Fibroblast of lung (primary cell): ENCODE data around the gene LRSAM1. TPM values are rescaled to one million over a fixed set of nuclear protein-coding genes. Genes with fewer than 3 reads are reported as not detected.

Experiments used
- DNase-seq, 2 donors: peaks; one replicate each; pipeline versions ENCODE4 v3.0.0 to v3.0.0-alpha.2; 2010; ENCODE audit warnings: low read depth in 2 of 2
- H2AFZ ChIP-seq: 2 replicates; pipeline ENCODE4 v1.5.1; 2012; ENCODE audit warnings: low read length, control low read depth, inconsistent platforms
- H3K27ac ChIP-seq: 2 replicates; pipeline ENCODE4 v1.5.1; 2011; ENCODE audit warnings: low read length, control low read depth; ENCODE audit not compliant: insufficient read depth
- H3K27me3 ChIP-seq: 2 replicates; pipeline ENCODE4 v1.5.1; 2011; ENCODE audit warnings: mild to moderate bottlenecking, low read length; ENCODE audit not compliant: control insufficient read depth, insufficient read depth
- H3K36me3 ChIP-seq: 2 replicates; pipeline ENCODE4 v1.5.1; 2011; ENCODE audit warnings: low read length; ENCODE audit not compliant: control insufficient read depth, insufficient read depth
- H3K4me1 ChIP-seq: 2 replicates; pipeline ENCODE4 v1.5.1; 2011; ENCODE audit warnings: low read length; ENCODE audit not compliant: control insufficient read depth, insufficient read depth; ENCODE audit errors: extremely low read depth
- H3K4me2 ChIP-seq: 2 replicates; pipeline ENCODE4 v1.5.1; 2011; ENCODE audit warnings: low read length, control low read depth; ENCODE audit not compliant: insufficient read depth; ENCODE audit errors: extremely low read depth
- H3K4me3 ChIP-seq, 4 experiments: fragments of 200-600 bp in 1 of 4; sonication (generic) in 1 of 4; replicated peaks in 1 of 4; 2 replicates each; pipeline ENCODE4 v1.5.1; 2011 to 2016; ENCODE audit warnings: low read length in 4 of 4, low read depth in 3 of 4, mild to moderate bottlenecking in 3 of 4, control low read depth in 2 of 4, inconsistent platforms in 1 of 4, mixed read lengths in 1 of 4; ENCODE audit not compliant: insufficient read depth in 1 of 4; ENCODE audit errors: control extremely low read depth in 1 of 4
- H3K79me2 ChIP-seq: 2 replicates; pipeline ENCODE4 v1.5.1; 2012; ENCODE audit warnings: mild to moderate bottlenecking, low read length, inconsistent platforms; ENCODE audit not compliant: control insufficient read depth, insufficient read depth
- H3K9ac ChIP-seq: 2 replicates; pipeline ENCODE4 v1.5.1; 2011; ENCODE audit warnings: mild to moderate bottlenecking, low read length, control low read depth; ENCODE audit not compliant: insufficient read depth
- H3K9me3 ChIP-seq: 2 replicates; pipeline ENCODE4 v1.5.1; 2012; ENCODE audit warnings: low read depth, low read length; ENCODE audit not compliant: control insufficient read depth, insufficient read depth
- H4K20me1 ChIP-seq: 2 replicates; pipeline ENCODE4 v1.5.1; 2011; ENCODE audit warnings: low read length; ENCODE audit not compliant: control insufficient read depth, insufficient read depth; ENCODE audit errors: extremely low read depth
- EZH2 ChIP-seq: IDR thresholded peaks from 2 replicates; pipeline ENCODE4 v1.5.1; 2012; ENCODE audit warnings: low read length, control low read depth, mild to moderate bottlenecking; ENCODE audit errors: missing control alignments
- polyA plus RNA-seq, 2 donors: library from polyadenylated mRNA; depleted of rRNA in 1 of 2; stranded (reverse) in 1 of 2; unstranded in 1 of 2; fragments of >200 nt; gene quantifications; 2 replicates each; pipeline ENCODE4 v1.2.1, GENCODE V29; 2011 to 2012; ENCODE audit warnings: missing spikeins in 1 of 2
- total RNA-seq: library from RNA; depleted of rRNA; stranded (reverse); fragments of >200 nt; gene quantifications from 2 replicates; pipeline ENCODE4 v1.2.1, GENCODE V29; 2014
- TF ChIP-seq, protein P1 (sequence below), 2 donors: IDR thresholded peaks in 1 of 2; conservative IDR thresholded peaks in 1 of 2; 1 replicate in 1 of 2; 2 replicates in 1 of 2; pipeline ENCODE4 v1.5.1; 2011 to 2012; ENCODE audit warnings: low read length in 2 of 2, control low read depth in 1 of 2, inconsistent platforms in 1 of 2, low read depth in 1 of 2, mild to moderate bottlenecking in 1 of 2

The LRSAM1 gene
- total and polyA plus RNA-seq, 2 donors (not counting 1 experiment from before 2014, with no cell fraction given): 6.8 to 18.0 TPM

DNA sequence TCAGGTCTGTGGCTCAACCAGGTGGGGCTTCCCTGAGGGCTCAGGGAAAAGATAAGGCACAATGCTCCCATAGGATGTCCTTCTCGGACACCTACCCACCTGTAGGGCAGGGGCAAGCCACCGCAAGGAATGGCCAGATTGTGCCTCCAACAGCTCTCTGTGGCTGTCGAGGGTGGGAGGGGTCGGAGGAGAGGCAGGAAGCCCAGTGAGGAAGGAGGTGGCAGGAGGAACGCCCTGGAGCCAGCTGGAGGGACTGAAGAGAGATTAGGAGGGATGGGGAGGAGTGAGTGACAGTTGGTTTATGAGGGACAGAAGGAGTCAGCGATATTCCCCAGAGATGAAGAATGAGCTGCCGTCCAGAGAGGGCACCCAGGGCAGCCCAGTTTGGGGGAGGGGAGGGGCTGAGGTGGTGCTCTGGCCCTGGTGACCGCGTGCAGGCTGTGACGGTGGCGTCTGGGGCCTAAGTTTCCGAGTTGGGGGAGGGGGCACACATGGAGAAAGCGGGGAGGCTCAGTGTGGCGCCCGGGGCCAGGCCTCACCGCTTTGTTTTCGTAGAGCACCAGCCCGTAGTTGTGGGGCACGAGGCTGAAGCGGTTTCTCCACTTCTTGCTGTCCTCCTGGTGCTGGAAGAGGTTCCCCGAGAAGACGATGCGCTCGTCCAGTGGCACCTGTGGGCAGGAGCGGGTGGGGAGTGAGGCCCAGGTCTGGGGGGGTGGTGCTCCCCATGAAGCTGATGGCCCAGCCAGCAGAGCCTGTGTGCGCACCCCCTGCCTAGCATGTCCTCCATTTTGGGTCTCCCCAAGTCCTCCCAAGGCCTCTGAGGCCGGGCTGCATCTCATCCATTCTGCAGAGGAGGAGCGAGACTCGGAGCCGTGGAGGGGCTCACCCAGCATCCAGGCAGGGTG is 75.6 kb downstream of the LRSAM1 start:
- H3K9me3 ChIP-seq: no peaks in the 10 kb centered on the region
- no peak overlapping the region for H3K4me2 ChIP-seq
- no peak for DNase-seq
- no peaks in the 10 kb centered on the region for H4K20me1 ChIP-seq
- no peak overlapping the region for H3K4me3 ChIP-seq
- no peak overlapping the region for H2AFZ ChIP-seq
- peaks cover 84% of the 10 kb centered on the region for H3K79me2 ChIP-seq
- H3K9ac ChIP-seq: no peak overlapping the region
- peaks cover 59% of the 10 kb centered on the region for H3K36me3 ChIP-seq
- no peak for TF ChIP-seq EZH2
- TF ChIP-seq, protein P1, sequence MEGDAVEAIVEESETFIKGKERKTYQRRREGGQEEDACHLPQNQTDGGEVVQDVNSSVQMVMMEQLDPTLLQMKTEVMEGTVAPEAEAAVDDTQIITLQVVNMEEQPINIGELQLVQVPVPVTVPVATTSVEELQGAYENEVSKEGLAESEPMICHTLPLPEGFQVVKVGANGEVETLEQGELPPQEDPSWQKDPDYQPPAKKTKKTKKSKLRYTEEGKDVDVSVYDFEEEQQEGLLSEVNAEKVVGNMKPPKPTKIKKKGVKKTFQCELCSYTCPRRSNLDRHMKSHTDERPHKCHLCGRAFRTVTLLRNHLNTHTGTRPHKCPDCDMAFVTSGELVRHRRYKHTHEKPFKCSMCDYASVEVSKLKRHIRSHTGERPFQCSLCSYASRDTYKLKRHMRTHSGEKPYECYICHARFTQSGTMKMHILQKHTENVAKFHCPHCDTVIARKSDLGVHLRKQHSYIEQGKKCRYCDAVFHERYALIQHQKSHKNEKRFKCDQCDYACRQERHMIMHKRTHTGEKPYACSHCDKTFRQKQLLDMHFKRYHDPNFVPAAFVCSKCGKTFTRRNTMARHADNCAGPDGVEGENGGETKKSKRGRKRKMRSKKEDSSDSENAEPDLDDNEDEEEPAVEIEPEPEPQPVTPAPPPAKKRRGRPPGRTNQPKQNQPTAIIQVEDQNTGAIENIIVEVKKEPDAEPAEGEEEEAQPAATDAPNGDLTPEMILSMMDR (conservative IDR thresholded peaks at IDR 0.05 in 1 of 2, IDR thresholded peaks at IDR 0.05 in 1 of 2; ENCODE audit: low read depth in 1 of 2, low read length in 2 of 2): no peak
- no peak overlapping the region for H3K27ac ChIP-seq
- H3K4me1 ChIP-seq: peaks cover 18% of the 10 kb centered on the region
- H3K27me3 ChIP-seq: no peaks in the 10 kb centered on the region

DNA sequence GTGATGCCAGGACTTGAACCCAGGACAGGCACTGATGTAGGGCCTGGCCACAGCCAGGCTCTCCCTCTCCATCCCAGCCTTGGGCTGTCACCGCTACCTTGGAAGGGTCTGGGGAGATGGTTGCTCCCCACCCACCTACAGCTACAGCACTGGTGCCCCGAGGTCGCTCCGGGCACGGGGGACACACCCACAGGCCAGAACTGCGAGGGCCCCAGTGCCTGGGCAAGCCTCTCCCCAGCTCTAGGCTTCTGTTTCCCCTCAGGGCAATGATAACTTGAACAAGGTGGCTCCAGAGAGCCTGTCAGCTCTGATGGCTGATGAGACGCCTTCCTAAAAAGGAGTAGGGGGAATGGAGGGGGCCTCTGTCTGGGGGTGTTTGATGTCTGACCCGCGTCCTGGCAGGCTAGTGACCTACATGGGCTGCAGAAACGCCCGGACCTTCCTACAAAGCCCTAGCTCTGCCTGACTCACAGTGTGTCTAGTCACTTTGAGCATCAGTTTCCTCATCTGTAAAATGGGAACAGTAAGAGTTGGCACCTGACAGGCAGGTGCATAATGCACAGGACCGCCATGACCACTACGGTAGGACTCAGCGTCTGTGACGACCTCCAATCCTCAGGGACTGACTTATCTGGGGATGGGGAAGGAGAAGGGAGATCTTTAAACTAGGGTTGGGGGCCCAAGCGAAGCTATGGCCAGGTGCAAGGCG is 76.4 kb downstream of the LRSAM1 start:
- H2AFZ ChIP-seq: no peak overlapping the region
- peaks cover 56% of the 10 kb centered on the region for H3K36me3 ChIP-seq
- H3K79me2 ChIP-seq: peaks cover 87% of the 10 kb centered on the region
- no peaks in the 10 kb centered on the region for H4K20me1 ChIP-seq
- H3K27ac ChIP-seq: no peak overlapping the region
- no peaks in the 10 kb centered on the region for H3K27me3 ChIP-seq
- H3K9ac ChIP-seq: no peak overlapping the region
- no peak overlapping the region for H3K4me2 ChIP-seq
- H3K4me1 ChIP-seq: peaks cover 10% of the 10 kb centered on the region
- TF ChIP-seq, protein P1 (conservative IDR thresholded peaks at IDR 0.05 in 1 of 2, IDR thresholded peaks at IDR 0.05 in 1 of 2; ENCODE audit: low read depth in 1 of 2, low read length in 2 of 2): no peak
- TF ChIP-seq EZH2: no peak
- no peak for DNase-seq
- H3K4me3 ChIP-seq: no peak overlapping the region
- H3K9me3 ChIP-seq: no peaks in the 10 kb centered on the region
